Sigmoid colon (tissue), 7 donors: ENCODE results near the gene DDX27. TPM values are rescaled to one million over a fixed set of nuclear protein-coding genes. Genes with fewer than 3 reads are reported as not detected.
A peak's percentile ranks its signal among the peaks of the same experiment; 100 is the strongest.
"Not testable (repeated sequence)": the region's sequence is repeated elsewhere in the genome, so short reads cannot be mapped to it uniquely, and the experiment has no call there.

Experiments
- DNase-seq: peaks from one replicate; pipeline ENCODE4 v3.0.0-alpha.2; 2019
- H3K27ac ChIP-seq, 4 donors: fragments of 200-600 bp; sonication (generic); one replicate each; pipeline ENCODE4 v1.5.1; 2016 to 2019; ENCODE audit warnings: mild to moderate bottlenecking in 1 of 4
- H3K27me3 ChIP-seq, 3 donors: fragments of 200-600 bp; sonication (generic); one replicate each; pipeline ENCODE4 v1.5.1; 2019; ENCODE audit warnings: mild to moderate bottlenecking in 1 of 3
- H3K36me3 ChIP-seq, 4 donors: fragments of 200-600 bp; sonication (generic); one replicate each; pipeline ENCODE4 v1.5.1; 2016 to 2019
- H3K4me1 ChIP-seq, 4 donors: fragments of 200-600 bp; sonication (generic); one replicate each; pipeline ENCODE4 v1.5.1; 2017 to 2019
- H3K4me3 ChIP-seq, 4 donors: fragments of 200-600 bp; sonication (generic); one replicate each; pipeline ENCODE4 v1.5.1; 2017 to 2019; ENCODE audit warnings: mild to moderate bottlenecking in 2 of 4, moderate library complexity in 1 of 4
- H3K9me3 ChIP-seq, 4 donors: fragments of 200-600 bp in 3 of 4; sonication (generic) in 3 of 4; one replicate each; pipeline versions ENCODE4 v1.5.1 to v1.6.1; 2013 to 2019
- EP300 ChIP-seq, 4 donors: sonication (generic); formaldehyde crosslinking; IDR thresholded peaks; one replicate each; pipeline ENCODE4 v1.6.1; 2017; ENCODE audit warnings: antibody characterized with exemption in 4 of 4
- POLR2A ChIP-seq, 2 donors: fragments of 450-650 bp; IDR thresholded peaks; one replicate each; pipeline ENCODE4 v1.6.1; 2016; ENCODE audit warnings: antibody characterized with exemption in 2 of 2, mild to moderate bottlenecking in 2 of 2, moderate library complexity in 2 of 2
- POLR2AphosphoS5 ChIP-seq, 4 donors: sonication (generic); formaldehyde crosslinking; IDR thresholded peaks; one replicate each; pipeline ENCODE4 v1.6.1; 2017; ENCODE audit warnings: antibody characterized with exemption in 4 of 4
- WGBS, 2 donors: extraction: QIAGEN DNeasy Blood & Tissue Kit; methylation state at CpG; one replicate each; pipeline ENCODE4 v1.1.7; 2013; 5-methylcytosine and 5-hydroxymethylcytosine counted together
- intact Hi-C: fragments of 100-400 bp; cut with DNase I; formaldehyde crosslinking; loops from one replicate; pipeline ENCODE4 v1.15.1; 2023
- polyA plus RNA-seq, 3 donors: library from polyadenylated mRNA; stranded (reverse); fragments of 200-250 nt; gene quantifications; one replicate each; pipeline ENCODE4 v1.2.3, GENCODE V29; 2013
- total RNA-seq, 4 donors: library from RNA; depleted of rRNA; stranded (reverse); fragments of >200 nt; gene quantifications; one replicate each; pipeline ENCODE4 v1.1.0, GENCODE V29; 2016
- TF ChIP-seq, protein P1 (sequence below), 4 experiments: fragments of 450-650 bp in 3 of 4; fragments of 200-600 bp in 1 of 4; IDR thresholded peaks; one replicate each; pipeline ENCODE4 v1.5.1; 2016 to 2019; ENCODE audit warnings: antibody characterized with exemption in 4 of 4, mild to moderate bottlenecking in 3 of 4, moderate library complexity in 2 of 4
- donor health status: healthy with polysubstance abuse.
- donor health status: Bipolar disorder and iron deficiency.
- donor health status: healthy.

DDX27 gene
- total and polyA plus RNA-seq, 7 donors, result 16.8 to 40.4 (median 27.5) TPM

DNA sequence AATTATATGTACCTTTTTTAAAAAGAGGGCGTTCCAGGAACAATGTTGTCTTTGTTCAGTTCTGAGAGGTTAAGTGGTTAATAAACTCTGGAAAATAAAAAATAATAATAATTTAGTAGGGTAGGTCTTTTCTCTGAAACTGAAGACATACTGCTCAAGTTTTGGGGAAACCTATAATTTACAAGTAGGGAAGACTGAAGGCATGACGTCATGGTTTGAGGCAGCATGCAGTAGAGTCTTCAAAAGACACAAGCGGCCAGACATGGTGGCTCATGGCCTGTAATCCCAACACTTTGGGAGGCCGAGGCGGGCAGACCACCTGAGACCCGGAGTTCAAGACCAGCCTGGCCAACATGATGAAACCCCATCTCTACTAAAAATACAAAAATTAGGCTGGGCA is 45.0 kb upstream of the DDX27 start:
- DNase-seq, result no peak
- 94 to 95% methylated on average over 6 of the region's 6 CpGs for WGBS, 2 donors
- no peak overlapping the region for H3K27ac ChIP-seq
- H3K36me3 ChIP-seq, result no peaks in the 10 kb centered on the region
- TF ChIP-seq EP300 (IDR thresholded peaks at IDR 0.05), result no peak
- H3K27me3 ChIP-seq, result no peaks in the 10 kb centered on the region
- H3K9me3 ChIP-seq, result no peaks in the 10 kb centered on the region
- intact Hi-C loops, result no loop called here
- H3K4me3 ChIP-seq, result no peak overlapping the region
- peaks cover 0 to 38% (median 27%) of the 10 kb centered on the region in 4 donors for H3K4me1 ChIP-seq

- DNase-seq, result no peak
- 18 to 20% methylated on average over 1 of the region's 1 CpG for WGBS, 2 donors
- Histone ChIP-seq H3K36me3 (no peaks in the 10 kb centered on the region), H3K27ac (peak overlapping the region in 1 of 4 donors; percentile 8), H3K27me3 (no peaks in the 10 kb centered on the region), H3K4me1 (peaks cover 0 to 65% (median 54%) of the 10 kb centered on the region in 4 donors), H3K4me3 (no peak overlapping the region), H3K9me3 (no peaks in the 10 kb centered on the region)
- TF ChIP-seq EP300 (IDR thresholded peaks at IDR 0.05) (no peak), POLR2A (IDR thresholded peaks at IDR 0.05) (no peak), POLR2AphosphoS5 (IDR thresholded peaks at IDR 0.05) (no peak)
- TF ChIP-seq, protein P1, sequence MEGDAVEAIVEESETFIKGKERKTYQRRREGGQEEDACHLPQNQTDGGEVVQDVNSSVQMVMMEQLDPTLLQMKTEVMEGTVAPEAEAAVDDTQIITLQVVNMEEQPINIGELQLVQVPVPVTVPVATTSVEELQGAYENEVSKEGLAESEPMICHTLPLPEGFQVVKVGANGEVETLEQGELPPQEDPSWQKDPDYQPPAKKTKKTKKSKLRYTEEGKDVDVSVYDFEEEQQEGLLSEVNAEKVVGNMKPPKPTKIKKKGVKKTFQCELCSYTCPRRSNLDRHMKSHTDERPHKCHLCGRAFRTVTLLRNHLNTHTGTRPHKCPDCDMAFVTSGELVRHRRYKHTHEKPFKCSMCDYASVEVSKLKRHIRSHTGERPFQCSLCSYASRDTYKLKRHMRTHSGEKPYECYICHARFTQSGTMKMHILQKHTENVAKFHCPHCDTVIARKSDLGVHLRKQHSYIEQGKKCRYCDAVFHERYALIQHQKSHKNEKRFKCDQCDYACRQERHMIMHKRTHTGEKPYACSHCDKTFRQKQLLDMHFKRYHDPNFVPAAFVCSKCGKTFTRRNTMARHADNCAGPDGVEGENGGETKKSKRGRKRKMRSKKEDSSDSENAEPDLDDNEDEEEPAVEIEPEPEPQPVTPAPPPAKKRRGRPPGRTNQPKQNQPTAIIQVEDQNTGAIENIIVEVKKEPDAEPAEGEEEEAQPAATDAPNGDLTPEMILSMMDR (IDR thresholded peaks at IDR 0.05), result no peak
- intact Hi-C loops, result no loop called here
These were observed 39.6 kb upstream of the DDX27 start for GRCh38 chr20:49179368-49180277.

GRCh38 chr20:49181265-49181877 is 37.8 kb upstream of the DDX27 start:
- peak overlapping the region in 3 of 4 donors; percentile 56 to 61 (median 58) for H3K27ac ChIP-seq
- no peak overlapping the region for H3K4me3 ChIP-seq
- H3K27me3 ChIP-seq, result no peaks in the 10 kb centered on the region
- TF ChIP-seq POLR2AphosphoS5 (IDR thresholded peaks at IDR 0.05), result peak in 2 of 4 donors; percentile 8 to 23
- TF ChIP-seq POLR2A (IDR thresholded peaks at IDR 0.05), result no peak
- no peaks in the 10 kb centered on the region for H3K36me3 ChIP-seq
- WGBS, 2 donors, result 90% methylated on average over 8 of the region's 8 CpGs
- intact Hi-C loops, result no loop called here
- no peaks in the 10 kb centered on the region for H3K9me3 ChIP-seq
- DNase-seq, result no peak
- peaks cover 0 to 81% (median 66%) of the 10 kb centered on the region in 4 donors for H3K4me1 ChIP-seq

DNA sequence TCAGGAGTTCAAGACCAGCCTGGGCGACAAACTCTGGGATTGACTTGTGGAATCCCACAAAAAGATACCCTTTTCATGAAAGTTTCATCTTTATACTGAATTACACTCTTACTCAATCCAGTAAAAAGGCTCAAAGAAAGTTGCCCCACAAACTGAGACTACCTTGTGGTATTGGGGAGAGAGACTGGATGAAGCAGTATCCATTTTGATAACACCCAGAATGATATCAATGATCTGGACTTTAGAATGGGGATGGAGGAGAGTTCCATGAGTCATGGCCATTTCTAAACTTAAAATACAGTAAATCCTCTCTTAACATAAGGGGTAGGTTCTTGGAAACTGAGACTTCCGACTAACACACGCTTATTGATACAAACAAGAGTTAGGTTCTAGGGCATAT is 35.8 kb upstream of the DDX27 start:
- WGBS, 2 donors, result 97 to 98% methylated on average over 3 of the region's 3 CpGs
- TF ChIP-seq POLR2A (IDR thresholded peaks at IDR 0.05) (no peak), POLR2AphosphoS5 (IDR thresholded peaks at IDR 0.05) (no peak), EP300 (IDR thresholded peaks at IDR 0.05) (no peak)
- TF ChIP-seq, protein P1 (IDR thresholded peaks at IDR 0.05), result no peak
- H3K27me3 ChIP-seq, result no peaks in the 10 kb centered on the region
- H3K36me3 ChIP-seq, result no peaks in the 10 kb centered on the region
- H3K27ac ChIP-seq, result no peak overlapping the region
- H3K9me3 ChIP-seq, result no peaks in the 10 kb centered on the region
- H3K4me3 ChIP-seq, result no peak overlapping the region
- intact Hi-C loops, result no loop called here
- peaks cover 0 to 74% (median 58%) of the 10 kb centered on the region in 4 donors for H3K4me1 ChIP-seq
- DNase-seq, result no peak

- H3K4me1 ChIP-seq, result peaks cover 0 to 72% (median 60%) of the 10 kb centered on the region in 4 donors
- 89 to 92% methylated on average over 5 of the region's 5 CpGs for WGBS, 2 donors
- H3K9me3 ChIP-seq, DNase-seq, H3K36me3 ChIP-seq, H3K4me3 ChIP-seq, intact Hi-C loops, H3K27me3 ChIP-seq, H3K27ac ChIP-seq: not testable (repeated sequence)
These were observed 35.1 kb upstream of the DDX27 start for GRCh38 chr20:49184084-49184501.

DNA sequence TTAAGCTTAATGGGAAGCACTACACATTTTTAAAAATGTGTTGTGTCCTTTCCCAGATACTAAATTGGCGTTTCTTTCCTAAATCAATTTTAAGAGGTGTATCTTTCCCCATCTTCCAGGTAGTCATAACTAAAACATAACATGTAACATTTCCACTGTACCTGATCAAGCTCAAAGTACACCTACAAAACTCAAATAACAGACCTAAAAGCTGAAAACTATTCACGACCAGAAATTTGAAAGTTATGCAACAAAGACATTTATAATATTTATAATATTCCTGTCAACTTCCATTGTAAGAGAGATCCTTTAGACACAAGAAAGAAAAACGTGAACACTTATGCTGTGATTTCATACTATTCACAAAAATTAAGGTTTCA is 34.5 kb upstream of the DDX27 start:
- Histone ChIP-seq H3K27me3 (no peaks in the 10 kb centered on the region), H3K9me3 (no peaks in the 10 kb centered on the region), H3K4me3 (no peak overlapping the region), H3K36me3 (no peaks in the 10 kb centered on the region), H3K27ac (no peak overlapping the region), H3K4me1 (peaks cover 0 to 66% (median 55%) of the 10 kb centered on the region in 4 donors)
- DNase-seq, result no peak
- 70 to 75% methylated on average over 3 of the region's 3 CpGs for WGBS, 2 donors
- intact Hi-C loops, result no loop called here
- TF ChIP-seq, protein P1 (IDR thresholded peaks at IDR 0.05), result no peak
- TF ChIP-seq POLR2AphosphoS5 (IDR thresholded peaks at IDR 0.05) (no peak), EP300 (IDR thresholded peaks at IDR 0.05) (no peak), POLR2A (IDR thresholded peaks at IDR 0.05) (no peak)
